H9 (cell line): ENCODE results near the gene FLT3. TPM values are rescaled to one million over a fixed set of nuclear protein-coding genes. Genes with fewer than 3 reads are reported as not detected.

Experiments
- DNase-seq: peaks from one replicate; pipeline ENCODE4 v3.0.0-alpha.2; 2017
- H2AFZ ChIP-seq: one replicate; pipeline ENCODE4 v1.6.1; 2013; ENCODE audit warnings: mild to moderate bottlenecking, low read length, control low read depth, moderate library complexity
- H2AK5ac ChIP-seq: 2 replicates; pipeline ENCODE4 v1.6.1; 2013; ENCODE audit warnings: low read length, control low read depth, mixed read lengths; ENCODE audit not compliant: insufficient read length
- H2BK120ac ChIP-seq: one replicate; pipeline ENCODE4 v1.6.1; 2013; ENCODE audit warnings: low read depth, mild to moderate bottlenecking, low read length, control low read depth, inconsistent platforms; ENCODE audit not compliant: poor library complexity, severe bottlenecking
- H2BK12ac ChIP-seq: 2 replicates; pipeline ENCODE4 v1.6.1; 2013; ENCODE audit warnings: low read length, control low read depth, mixed read lengths, low read depth; ENCODE audit not compliant: insufficient read length
- H2BK15ac ChIP-seq: 2 replicates; pipeline ENCODE4 v1.6.1; 2013; ENCODE audit warnings: low read depth, low read length, control low read depth
- H2BK20ac ChIP-seq: one replicate; pipeline ENCODE4 v1.6.1; 2013; ENCODE audit warnings: low read depth, mild to moderate bottlenecking, low read length, control low read depth, inconsistent platforms; ENCODE audit not compliant: poor library complexity, severe bottlenecking
- H2BK5ac ChIP-seq: 2 replicates; pipeline ENCODE4 v1.6.1; 2013; ENCODE audit warnings: low read length, control low read depth, mixed read lengths; ENCODE audit not compliant: insufficient read length
- H3K14ac ChIP-seq: 2 replicates; pipeline ENCODE4 v1.6.1; 2013; ENCODE audit warnings: low read length, control low read depth; ENCODE audit not compliant: insufficient read depth
- H3K18ac ChIP-seq: 2 replicates; pipeline ENCODE4 v1.6.1; 2013; ENCODE audit warnings: low read depth, mild to moderate bottlenecking, mixed read lengths, low read length, control low read depth; ENCODE audit not compliant: insufficient read length
- H3K23ac ChIP-seq: 2 replicates; pipeline ENCODE4 v1.6.1; 2013; ENCODE audit warnings: low read length, control low read depth, mixed read lengths, low read depth; ENCODE audit not compliant: insufficient read length
- H3K23me2 ChIP-seq: 2 replicates; pipeline ENCODE4 v1.6.1; 2013; ENCODE audit warnings: low read depth, mild to moderate bottlenecking, mixed read lengths, low read length, control low read depth; ENCODE audit not compliant: insufficient read length, poor library complexity, severe bottlenecking
- H3K27ac ChIP-seq: 2 replicates; pipeline ENCODE4 v1.5.1; 2013; ENCODE audit warnings: low read length, control low read depth, mixed read lengths, low read depth; ENCODE audit not compliant: insufficient read length
- H3K27me3 ChIP-seq: 2 replicates; pipeline ENCODE4 v1.6.1; 2013; ENCODE audit warnings: low read length, control low read depth, inconsistent platforms; ENCODE audit not compliant: insufficient read depth
- H3K4ac ChIP-seq: 2 replicates; pipeline ENCODE4 v1.6.1; 2013; ENCODE audit warnings: low read depth, mild to moderate bottlenecking, control low read depth, inconsistent platforms, low read length, moderate library complexity
- H3K4me1 ChIP-seq: 2 replicates; pipeline ENCODE4 v1.6.1; 2013; ENCODE audit warnings: low read length, control low read depth, inconsistent platforms; ENCODE audit not compliant: insufficient read depth
- H3K4me2 ChIP-seq: 2 replicates; pipeline ENCODE4 v1.6.1; 2013; ENCODE audit warnings: low read length, control low read depth, mixed read lengths; ENCODE audit not compliant: insufficient read length, insufficient read depth
- H3K56ac ChIP-seq: 2 replicates; pipeline ENCODE4 v1.6.1; 2013; ENCODE audit warnings: low read depth, mild to moderate bottlenecking, mixed read lengths, low read length, control low read depth; ENCODE audit not compliant: insufficient read length
- H3K79me1 ChIP-seq: 2 replicates; pipeline ENCODE4 v1.6.1; 2013; ENCODE audit warnings: low read depth, mild to moderate bottlenecking, moderate library complexity, low read length, control low read depth, inconsistent platforms; ENCODE audit not compliant: insufficient read depth, poor library complexity, severe bottlenecking
- H3K79me2 ChIP-seq: 2 replicates; pipeline ENCODE4 v1.6.1; 2013; ENCODE audit warnings: low read length, control low read depth, inconsistent platforms; ENCODE audit not compliant: insufficient read depth
- H3K9ac ChIP-seq: 2 replicates; pipeline ENCODE4 v1.6.1; 2013; ENCODE audit warnings: low read length, control low read depth, mixed read lengths; ENCODE audit not compliant: insufficient read length; ENCODE audit errors: extremely low read depth
- H3K9me3 ChIP-seq: one replicate; pipeline ENCODE4 v1.6.1; 2013; ENCODE audit warnings: low read depth, low read length, inconsistent platforms; ENCODE audit not compliant: control insufficient read depth
- H3T11ph ChIP-seq: one replicate; pipeline ENCODE4 v1.6.1; 2013; ENCODE audit warnings: mild to moderate bottlenecking, low read length, control low read depth, inconsistent platforms
- H4K20me1 ChIP-seq: one replicate; pipeline ENCODE4 v1.6.1; 2013; ENCODE audit not compliant: control insufficient read depth, insufficient read length, insufficient read depth
- H4K5ac ChIP-seq: 2 replicates; pipeline ENCODE4 v1.6.1; 2013; ENCODE audit warnings: low read depth, mild to moderate bottlenecking, mixed read lengths, low read length, control low read depth; ENCODE audit not compliant: insufficient read length
- H4K8ac ChIP-seq: replicated peaks from 2 replicates; pipeline ENCODE4 v1.6.1; 2013; ENCODE audit warnings: low read length, control low read depth, mixed read lengths, low read depth; ENCODE audit not compliant: insufficient read length
- H4K91ac ChIP-seq: 2 replicates; pipeline ENCODE4 v1.6.1; 2013; ENCODE audit warnings: low read depth, mild to moderate bottlenecking, moderate library complexity, mixed read lengths, low read length, control low read depth; ENCODE audit not compliant: insufficient read length
- H3K27ac Mint-ChIP-seq, 3 experiments: 2 replicates in 2 of 3; 3 replicates in 1 of 3; pipeline ENCODE4 v1.8.0; 2020 to 2021; ENCODE audit warnings: mixed read lengths in 3 of 3, mild to moderate bottlenecking in 1 of 3, moderate library complexity in 1 of 3
- H3K27me3 Mint-ChIP-seq: 2 replicates; pipeline ENCODE4 v1.8.0; 2021; ENCODE audit warnings: low read depth, mild to moderate bottlenecking, moderate library complexity, mixed read lengths
- H3K36me3 Mint-ChIP-seq, 3 experiments: 2 replicates in 2 of 3; 3 replicates in 1 of 3; pipeline ENCODE4 v1.8.0; 2020 to 2021; ENCODE audit warnings: low read depth in 3 of 3, mixed read lengths in 3 of 3; ENCODE audit not compliant: insufficient read depth in 1 of 3
- H3K4me1 Mint-ChIP-seq, 2 experiments: 2 replicates each; pipeline ENCODE4 v1.8.0; 2020; ENCODE audit warnings: mixed read lengths in 2 of 2
- H3K4me3 Mint-ChIP-seq, 2 experiments: 2 replicates in 1 of 2; 3 replicates in 1 of 2; pipeline ENCODE4 v1.8.0; 2020 to 2021; ENCODE audit warnings: mild to moderate bottlenecking in 2 of 2, mixed read lengths in 2 of 2, moderate library complexity in 1 of 2
- H3K9me3 Mint-ChIP-seq, 2 experiments: 2 replicates in 1 of 2; 3 replicates in 1 of 2; pipeline ENCODE4 v1.8.0; 2020; ENCODE audit warnings: mild to moderate bottlenecking in 2 of 2, mixed read lengths in 2 of 2, moderate library complexity in 1 of 2
- WGBS: extraction: QIAGEN DNeasy Blood & Tissue Kit; methylation state at CpG from one replicate; pipeline ENCODE4 v1.1.7; 2013; ENCODE audit warnings: missing lambda C conversion rate, low lambda C conversion rate, mixed read lengths; ENCODE audit not compliant: insufficient read length; ENCODE audit errors: extremely low coverage; 5-methylcytosine and 5-hydroxymethylcytosine counted together
- total RNA-seq: library from RNA; stranded (reverse); gene quantifications from 2 replicates; pipeline ENCODE4 v1.2.1, GENCODE V29; 2021
- TF ChIP-seq, protein P1 (sequence below): fragments of 200-600 bp; sonication (generic); conservative IDR thresholded peaks from 3 replicates; pipeline ENCODE4 v1.8.0; 2021; ENCODE audit warnings: antibody characterized with exemption, mild to moderate bottlenecking

Gene FLT3
- total RNA-seq, 1 experiment from 2014 or later = 0.44 TPM

GRCh38 chr13:28045861-28046260 lies 54.5 kb downstream of the FLT3 start:
- Histone ChIP-seq H2BK12ac (no peak overlapping the region), H3K79me1 (no peaks in the 10 kb centered on the region), H3K9ac (no peak overlapping the region), H4K91ac (no peak overlapping the region), H4K8ac (no peak overlapping the region), H3K18ac (no peak overlapping the region), H3K27ac (no peak overlapping the region), H3K27me3 (no peaks in the 10 kb centered on the region), H3K14ac (no peak overlapping the region), H3K9me3 (no peaks in the 10 kb centered on the region), H3K23ac (no peak overlapping the region), H2AK5ac (no peak overlapping the region), H2BK15ac (no peak overlapping the region), H3K4me1 (peaks cover 6% of the 10 kb centered on the region), H3T11ph (no peak overlapping the region), H4K20me1 (no peaks in the 10 kb centered on the region), H3K56ac (no peak overlapping the region), H2BK5ac (no peak overlapping the region), H2BK20ac (no peak overlapping the region), H3K4me2 (no peak overlapping the region), H2BK120ac (no peak overlapping the region), H2AFZ (no peak overlapping the region), H3K23me2 (no peaks in the 10 kb centered on the region), H4K5ac (no peak overlapping the region), H3K79me2 (no peaks in the 10 kb centered on the region; the same call in 1 of the 2 replicates), H3K4ac (no peak overlapping the region)
- DNase-seq = no peak
- no CpG with 5 or more reads among the region's 3 CpGs for WGBS
- Mint-ChIP-seq H3K4me1 (peaks cover 34 to 44% of the 10 kb centered on the region in 2 experiments), H3K27me3 (peaks cover 29% of the 10 kb centered on the region), H3K36me3 (peaks cover 0 to 5% (median 0%) of the 10 kb centered on the region in 3 experiments; a peak in 1 of 7 replicates), H3K9me3 (no peaks in the 10 kb centered on the region; a peak in 1 of 5 replicates), H3K4me3 (no peak overlapping the region), H3K27ac (peak overlapping the region in 1 of 3 experiments; percentile 41; a peak in 1 of 7 replicates)
- TF ChIP-seq, protein P1, sequence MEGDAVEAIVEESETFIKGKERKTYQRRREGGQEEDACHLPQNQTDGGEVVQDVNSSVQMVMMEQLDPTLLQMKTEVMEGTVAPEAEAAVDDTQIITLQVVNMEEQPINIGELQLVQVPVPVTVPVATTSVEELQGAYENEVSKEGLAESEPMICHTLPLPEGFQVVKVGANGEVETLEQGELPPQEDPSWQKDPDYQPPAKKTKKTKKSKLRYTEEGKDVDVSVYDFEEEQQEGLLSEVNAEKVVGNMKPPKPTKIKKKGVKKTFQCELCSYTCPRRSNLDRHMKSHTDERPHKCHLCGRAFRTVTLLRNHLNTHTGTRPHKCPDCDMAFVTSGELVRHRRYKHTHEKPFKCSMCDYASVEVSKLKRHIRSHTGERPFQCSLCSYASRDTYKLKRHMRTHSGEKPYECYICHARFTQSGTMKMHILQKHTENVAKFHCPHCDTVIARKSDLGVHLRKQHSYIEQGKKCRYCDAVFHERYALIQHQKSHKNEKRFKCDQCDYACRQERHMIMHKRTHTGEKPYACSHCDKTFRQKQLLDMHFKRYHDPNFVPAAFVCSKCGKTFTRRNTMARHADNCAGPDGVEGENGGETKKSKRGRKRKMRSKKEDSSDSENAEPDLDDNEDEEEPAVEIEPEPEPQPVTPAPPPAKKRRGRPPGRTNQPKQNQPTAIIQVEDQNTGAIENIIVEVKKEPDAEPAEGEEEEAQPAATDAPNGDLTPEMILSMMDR = no peak
